ENCODE results near the gene IFT80.

DNA sequence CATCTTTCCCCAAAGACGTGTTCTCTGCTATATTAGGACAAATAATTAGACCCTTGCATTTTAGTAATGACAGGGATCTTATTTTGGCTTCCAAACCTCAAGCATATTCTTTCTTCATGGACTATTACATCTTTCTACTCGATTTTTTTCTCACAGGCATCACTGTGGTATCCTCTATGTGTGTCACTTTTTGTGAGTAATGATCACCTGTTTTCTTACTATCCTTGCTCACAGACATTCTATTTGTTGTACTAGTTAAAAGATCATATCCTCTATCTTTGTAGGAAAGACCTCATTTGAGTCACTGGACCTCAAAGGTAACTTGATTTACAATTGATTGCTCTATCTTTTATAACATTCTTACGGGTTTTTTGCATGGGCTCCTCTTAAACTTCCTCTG is 167.0 kb downstream of the IFT80 start:
- TF ChIP-seq, protein P1, sequence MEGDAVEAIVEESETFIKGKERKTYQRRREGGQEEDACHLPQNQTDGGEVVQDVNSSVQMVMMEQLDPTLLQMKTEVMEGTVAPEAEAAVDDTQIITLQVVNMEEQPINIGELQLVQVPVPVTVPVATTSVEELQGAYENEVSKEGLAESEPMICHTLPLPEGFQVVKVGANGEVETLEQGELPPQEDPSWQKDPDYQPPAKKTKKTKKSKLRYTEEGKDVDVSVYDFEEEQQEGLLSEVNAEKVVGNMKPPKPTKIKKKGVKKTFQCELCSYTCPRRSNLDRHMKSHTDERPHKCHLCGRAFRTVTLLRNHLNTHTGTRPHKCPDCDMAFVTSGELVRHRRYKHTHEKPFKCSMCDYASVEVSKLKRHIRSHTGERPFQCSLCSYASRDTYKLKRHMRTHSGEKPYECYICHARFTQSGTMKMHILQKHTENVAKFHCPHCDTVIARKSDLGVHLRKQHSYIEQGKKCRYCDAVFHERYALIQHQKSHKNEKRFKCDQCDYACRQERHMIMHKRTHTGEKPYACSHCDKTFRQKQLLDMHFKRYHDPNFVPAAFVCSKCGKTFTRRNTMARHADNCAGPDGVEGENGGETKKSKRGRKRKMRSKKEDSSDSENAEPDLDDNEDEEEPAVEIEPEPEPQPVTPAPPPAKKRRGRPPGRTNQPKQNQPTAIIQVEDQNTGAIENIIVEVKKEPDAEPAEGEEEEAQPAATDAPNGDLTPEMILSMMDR (conservative IDR thresholded peaks at IDR 0.05 in 1 of 2, IDR thresholded peaks at IDR 0.05 in 1 of 2; ENCODE audit: low read depth in 1 of 2, low read length in 2 of 2), result no peak
- no peak for TF ChIP-seq EZH2 (IDR thresholded peaks at IDR 0.05; ENCODE audit: low read length, missing control alignments)

All from fibroblast of lung (primary cell).